ENCODE data around the gene ZYX. TPM values are rescaled to one million over a fixed set of nuclear protein-coding genes. Genes with fewer than 3 reads are reported as not detected.

ZYX gene
- total and polyA plus RNA-seq, 9 of the 15 experiments (the other 6 are each of a cell fraction or from before 2014, with no cell fraction given), result 1.8 to 130 (median 15.7) TPM

DNA sequence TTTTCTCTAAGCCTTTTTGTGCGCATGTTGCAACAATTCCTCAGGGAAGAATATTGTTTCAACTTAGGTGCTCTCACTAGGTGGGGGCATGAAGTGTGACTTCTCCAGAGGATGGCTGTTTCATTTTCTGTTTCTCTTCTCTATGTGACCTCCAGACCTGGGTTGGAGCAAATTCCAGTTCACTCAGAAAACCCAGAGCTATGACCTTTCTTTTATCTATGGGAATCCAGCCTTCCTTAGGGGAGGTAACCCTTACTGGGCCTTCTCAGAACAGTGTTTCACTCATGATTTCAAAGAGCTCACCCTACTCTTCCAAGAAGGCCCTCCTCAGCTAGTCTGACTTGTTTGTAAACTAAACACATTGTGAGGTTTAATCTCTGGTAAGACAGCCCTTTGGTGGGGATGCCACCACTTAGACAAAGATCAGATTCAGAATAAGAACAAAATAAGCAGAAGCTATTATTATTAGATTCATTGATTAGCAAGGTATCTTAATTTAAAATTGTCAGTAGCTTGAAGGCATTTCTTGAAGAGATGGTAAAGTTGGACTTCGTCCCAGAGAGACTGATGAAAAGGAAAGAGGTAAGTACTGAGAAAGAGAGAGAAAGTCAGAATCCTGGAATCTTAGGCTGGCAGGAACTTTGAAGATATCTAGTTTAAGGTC is 45.5 kb downstream of the ZYX start (continued):
- TF ChIP-seq, protein P1, sequence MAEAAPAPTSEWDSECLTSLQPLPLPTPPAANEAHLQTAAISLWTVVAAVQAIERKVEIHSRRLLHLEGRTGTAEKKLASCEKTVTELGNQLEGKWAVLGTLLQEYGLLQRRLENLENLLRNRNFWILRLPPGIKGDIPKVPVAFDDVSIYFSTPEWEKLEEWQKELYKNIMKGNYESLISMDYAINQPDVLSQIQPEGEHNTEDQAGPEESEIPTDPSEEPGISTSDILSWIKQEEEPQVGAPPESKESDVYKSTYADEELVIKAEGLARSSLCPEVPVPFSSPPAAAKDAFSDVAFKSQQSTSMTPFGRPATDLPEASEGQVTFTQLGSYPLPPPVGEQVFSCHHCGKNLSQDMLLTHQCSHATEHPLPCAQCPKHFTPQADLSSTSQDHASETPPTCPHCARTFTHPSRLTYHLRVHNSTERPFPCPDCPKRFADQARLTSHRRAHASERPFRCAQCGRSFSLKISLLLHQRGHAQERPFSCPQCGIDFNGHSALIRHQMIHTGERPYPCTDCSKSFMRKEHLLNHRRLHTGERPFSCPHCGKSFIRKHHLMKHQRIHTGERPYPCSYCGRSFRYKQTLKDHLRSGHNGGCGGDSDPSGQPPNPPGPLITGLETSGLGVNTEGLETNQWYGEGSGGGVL (CRISPR knock-in tag; IDR thresholded peaks at IDR 0.05), result no peak
- TF ChIP-seq ZBTB1 (CRISPR knock-in tag; IDR thresholded peaks at IDR 0.05; ENCODE audit: borderline replicate concordance, low read depth), result no peak
- TF ChIP-seq KAT8 (IDR thresholded peaks at IDR 0.05; ENCODE audit: low read depth), result no peak
- no peak for TF ChIP-seq ADNP (tag; IDR thresholded peaks at IDR 0.05)
- TF ChIP-seq SOX6 (IDR thresholded peaks at IDR 0.05), result peak; percentile 86
- peak; percentile 84 for TF ChIP-seq NR2C1 (IDR thresholded peaks at IDR 0.05)
- TF ChIP-seq NR2C1 (tag; IDR thresholded peaks at IDR 0.05), result peak; percentile 87
- TF ChIP-seq, protein P2, sequence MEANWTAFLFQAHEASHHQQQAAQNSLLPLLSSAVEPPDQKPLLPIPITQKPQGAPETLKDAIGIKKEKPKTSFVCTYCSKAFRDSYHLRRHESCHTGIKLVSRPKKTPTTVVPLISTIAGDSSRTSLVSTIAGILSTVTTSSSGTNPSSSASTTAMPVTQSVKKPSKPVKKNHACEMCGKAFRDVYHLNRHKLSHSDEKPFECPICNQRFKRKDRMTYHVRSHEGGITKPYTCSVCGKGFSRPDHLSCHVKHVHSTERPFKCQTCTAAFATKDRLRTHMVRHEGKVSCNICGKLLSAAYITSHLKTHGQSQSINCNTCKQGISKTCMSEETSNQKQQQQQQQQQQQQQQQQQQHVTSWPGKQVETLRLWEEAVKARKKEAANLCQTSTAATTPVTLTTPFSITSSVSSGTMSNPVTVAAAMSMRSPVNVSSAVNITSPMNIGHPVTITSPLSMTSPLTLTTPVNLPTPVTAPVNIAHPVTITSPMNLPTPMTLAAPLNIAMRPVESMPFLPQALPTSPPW (CRISPR knock-in tag; IDR thresholded peaks at IDR 0.05), result no peak; the same call in 1 of the 2 replicates
- TF ChIP-seq, protein P3, sequence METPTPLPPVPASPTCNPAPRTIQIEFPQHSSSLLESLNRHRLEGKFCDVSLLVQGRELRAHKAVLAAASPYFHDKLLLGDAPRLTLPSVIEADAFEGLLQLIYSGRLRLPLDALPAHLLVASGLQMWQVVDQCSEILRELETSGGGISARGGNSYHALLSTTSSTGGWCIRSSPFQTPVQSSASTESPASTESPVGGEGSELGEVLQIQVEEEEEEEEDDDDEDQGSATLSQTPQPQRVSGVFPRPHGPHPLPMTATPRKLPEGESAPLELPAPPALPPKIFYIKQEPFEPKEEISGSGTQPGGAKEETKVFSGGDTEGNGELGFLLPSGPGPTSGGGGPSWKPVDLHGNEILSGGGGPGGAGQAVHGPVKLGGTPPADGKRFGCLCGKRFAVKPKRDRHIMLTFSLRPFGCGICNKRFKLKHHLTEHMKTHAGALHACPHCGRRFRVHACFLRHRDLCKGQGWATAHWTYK (CRISPR knock-in tag; IDR thresholded peaks at IDR 0.05), result no peak
- TF ChIP-seq, protein P4, sequence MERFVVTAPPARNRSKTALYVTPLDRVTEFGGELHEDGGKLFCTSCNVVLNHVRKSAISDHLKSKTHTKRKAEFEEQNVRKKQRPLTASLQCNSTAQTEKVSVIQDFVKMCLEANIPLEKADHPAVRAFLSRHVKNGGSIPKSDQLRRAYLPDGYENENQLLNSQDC (CRISPR knock-in tag; IDR thresholded peaks at IDR 0.05), result no peak
- no peak for TF ChIP-seq ZNF347 (CRISPR knock-in tag; IDR thresholded peaks at IDR 0.05; ENCODE audit: low read depth)
- TF ChIP-seq, protein P5, sequence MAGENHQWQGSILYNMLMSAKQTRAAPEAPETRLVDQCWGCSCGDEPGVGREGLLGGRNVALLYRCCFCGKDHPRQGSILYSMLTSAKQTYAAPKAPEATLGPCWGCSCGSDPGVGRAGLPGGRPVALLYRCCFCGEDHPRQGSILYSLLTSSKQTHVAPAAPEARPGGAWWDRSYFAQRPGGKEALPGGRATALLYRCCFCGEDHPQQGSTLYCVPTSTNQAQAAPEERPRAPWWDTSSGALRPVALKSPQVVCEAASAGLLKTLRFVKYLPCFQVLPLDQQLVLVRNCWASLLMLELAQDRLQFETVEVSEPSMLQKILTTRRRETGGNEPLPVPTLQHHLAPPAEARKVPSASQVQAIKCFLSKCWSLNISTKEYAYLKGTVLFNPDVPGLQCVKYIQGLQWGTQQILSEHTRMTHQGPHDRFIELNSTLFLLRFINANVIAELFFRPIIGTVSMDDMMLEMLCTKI (IDR thresholded peaks at IDR 0.05; ENCODE audit: partially characterized antibody), result no peak
- no peak for TF ChIP-seq ZNF146 (CRISPR knock-in tag; IDR thresholded peaks at IDR 0.05; ENCODE audit: unreplicated experiment)
- no peak for TF ChIP-seq BDP1 (IDR thresholded peaks at IDR 0.05; ENCODE audit: insufficient read depth, insufficient read length)
- peak; percentile 60; the same call in 1 of the 2 replicates for TF ChIP-seq FOSL1 (tag; conservative IDR thresholded peaks at IDR 0.05)
- TF ChIP-seq DNMT1 (IDR thresholded peaks at IDR 0.05), result no peak
- TF ChIP-seq, protein P6, sequence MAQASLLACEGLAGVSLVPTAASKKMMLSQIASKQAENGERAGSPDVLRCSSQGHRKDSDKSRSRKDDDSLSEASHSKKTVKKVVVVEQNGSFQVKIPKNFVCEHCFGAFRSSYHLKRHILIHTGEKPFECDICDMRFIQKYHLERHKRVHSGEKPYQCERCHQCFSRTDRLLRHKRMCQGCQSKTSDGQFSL (CRISPR knock-in tag; IDR thresholded peaks at IDR 0.05), result no peak
- TF ChIP-seq, protein P6 (tag; IDR thresholded peaks at IDR 0.05), result no peak
- no peak for TF ChIP-seq ZNF212 (CRISPR knock-in tag; IDR thresholded peaks at IDR 0.05)
- TF ChIP-seq MEF2A (IDR thresholded peaks at IDR 0.05; ENCODE audit: control insufficient read depth, low read depth, low read length), result peak; percentile 57; the same call in 1 of the 2 replicates
- no peak for TF ChIP-seq RBBP5 (IDR thresholded peaks at IDR 0.05; ENCODE audit: borderline replicate concordance, insufficient read depth, low read length, poor library complexity, severe bottlenecking)
- TF ChIP-seq SP1 (CRISPR knock-in tag; IDR thresholded peaks at IDR 0.05), result no peak

Measured in K562 (cell line).